Hematopoietic multipotent progenitor cell (in vitro differentiated cells): ENCODE results near the gene NEO1. TPM values are rescaled to one million over a fixed set of nuclear protein-coding genes. Genes with fewer than 3 reads are reported as not detected.

Experiments used
- DNase-seq, 3 donors: peaks; one replicate each; pipeline ENCODE4 v3.0.0-alpha.2; 2011 to 2015; ENCODE audit warnings: low read depth in 2 of 3, low spot score in 2 of 3
- total RNA-seq: library from RNA; depleted of rRNA; stranded (reverse); fragments of >200 nt; gene quantifications from one replicate; pipeline ENCODE4 v1.2.3, GENCODE V29; 2012

NEO1 gene
- total RNA-seq, 1 donor = 0.27 TPM

DNA sequence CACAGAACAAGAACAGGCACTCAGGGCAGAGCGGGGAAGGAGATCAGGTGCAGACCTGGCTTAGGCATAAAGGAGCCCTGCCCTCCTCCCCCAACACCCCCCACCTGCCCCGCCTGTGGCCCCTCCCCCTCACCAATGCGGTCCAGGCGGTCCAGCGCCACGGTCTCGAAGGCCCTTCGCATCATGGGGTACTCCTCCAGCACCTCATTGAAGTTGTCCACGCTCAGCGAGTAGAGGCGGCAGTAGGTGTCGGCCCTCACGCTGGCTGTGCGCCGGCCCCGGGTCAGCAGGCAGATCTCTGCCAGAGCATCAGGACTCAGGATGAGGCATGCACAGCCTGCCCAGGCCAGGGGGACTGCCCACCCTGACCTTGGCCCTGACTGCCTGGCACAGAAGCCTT is 271.7 kb downstream of the NEO1 start:
- DNase-seq = no peak

- no peak for DNase-seq
Measured at GRCh38 chr15:73324496-73325170, 272.4 kb downstream of the NEO1 start.

DNA sequence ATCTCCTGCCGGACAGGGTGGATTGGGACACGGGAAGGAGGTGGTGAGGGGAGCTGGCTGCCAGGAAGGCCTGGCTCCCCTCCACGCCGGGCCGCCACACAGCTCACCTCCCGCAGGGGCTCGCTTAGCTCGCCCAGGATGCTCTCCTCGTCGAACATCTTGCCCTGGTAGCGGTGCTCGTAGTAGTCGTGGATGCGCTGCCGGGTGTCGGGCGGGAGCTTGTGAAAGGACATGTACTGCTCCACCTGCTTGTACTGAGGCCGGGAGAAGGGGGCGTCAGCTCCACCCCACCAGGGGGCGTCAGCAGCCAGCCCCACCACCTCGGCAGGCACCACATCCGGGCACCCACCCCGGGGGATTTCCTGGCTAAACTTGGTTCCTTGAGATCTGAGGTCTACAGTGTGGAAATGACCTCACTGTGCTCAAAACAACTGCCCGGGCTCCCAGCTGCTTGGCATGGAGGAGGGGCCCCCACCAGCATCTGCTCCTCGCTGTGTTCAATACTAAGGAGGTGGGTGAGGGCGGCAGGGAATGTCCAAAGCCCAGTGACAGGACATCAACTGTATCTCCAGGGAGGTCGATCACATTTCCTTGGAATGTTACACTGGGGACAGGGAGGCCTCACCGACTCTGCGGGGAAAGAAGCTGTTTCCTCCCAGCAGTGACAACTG is 273.1 kb downstream of the NEO1 start:
- peak in 2 of 3 donors; percentile 22 to 26 for DNase-seq

DNA sequence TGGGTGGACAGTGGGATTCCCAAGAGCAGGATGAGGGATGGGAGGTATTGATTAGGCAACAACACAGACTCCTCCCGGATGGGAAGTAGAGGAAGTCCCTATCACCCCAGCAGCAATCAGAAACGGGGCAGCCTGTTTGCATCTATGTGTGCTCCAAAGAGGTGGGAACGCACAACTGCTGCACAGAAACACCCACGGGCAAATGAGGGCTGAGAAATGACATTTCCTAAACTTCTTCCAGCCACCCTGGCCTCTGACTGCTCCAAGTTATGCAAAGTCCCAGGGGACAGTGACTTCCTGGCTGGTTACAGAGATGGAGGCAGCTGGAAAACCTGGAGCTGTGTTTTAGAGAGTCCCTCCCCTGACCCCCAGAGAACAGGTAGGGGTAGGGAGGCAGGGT is 273.9 kb downstream of the NEO1 start:
- no peak for DNase-seq

DNA sequence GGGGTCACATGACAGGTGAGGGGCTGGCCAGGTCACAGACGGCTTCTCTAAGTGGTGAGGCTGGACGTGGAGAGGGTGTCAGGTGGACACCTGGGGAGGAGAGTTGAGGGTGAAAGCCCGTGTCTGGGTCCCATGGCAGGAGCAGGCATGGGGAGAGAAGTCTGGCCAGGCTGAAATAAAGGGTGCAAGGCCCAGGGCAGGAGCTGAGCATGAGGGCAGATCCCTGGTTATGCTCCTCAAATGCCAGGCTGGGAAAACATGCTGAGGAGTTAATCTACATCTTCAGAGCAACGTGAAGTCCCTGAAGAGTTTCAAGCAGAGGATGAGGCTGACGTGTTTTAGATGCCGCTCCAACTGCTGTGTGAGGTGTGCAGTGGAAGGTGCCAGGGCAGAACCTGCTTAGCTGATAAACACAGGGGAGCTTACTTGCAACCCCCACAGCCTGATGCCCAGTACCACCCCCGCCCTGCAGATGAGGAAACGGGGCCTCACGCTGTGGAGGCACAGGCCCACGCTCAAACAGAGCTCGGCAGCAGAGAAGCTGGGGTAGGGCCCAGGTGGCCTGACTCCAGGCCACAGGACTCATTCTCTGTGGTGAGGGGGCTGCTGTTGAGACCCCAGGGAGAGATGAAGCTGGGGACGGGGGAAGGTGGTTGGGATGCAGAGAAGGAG is 276.0 kb downstream of the NEO1 start:
- DNase-seq = no peak

GRCh38 chr15:73328981-73329380 is 276.7 kb downstream of the NEO1 start:
- DNase-seq = no peak

DNA sequence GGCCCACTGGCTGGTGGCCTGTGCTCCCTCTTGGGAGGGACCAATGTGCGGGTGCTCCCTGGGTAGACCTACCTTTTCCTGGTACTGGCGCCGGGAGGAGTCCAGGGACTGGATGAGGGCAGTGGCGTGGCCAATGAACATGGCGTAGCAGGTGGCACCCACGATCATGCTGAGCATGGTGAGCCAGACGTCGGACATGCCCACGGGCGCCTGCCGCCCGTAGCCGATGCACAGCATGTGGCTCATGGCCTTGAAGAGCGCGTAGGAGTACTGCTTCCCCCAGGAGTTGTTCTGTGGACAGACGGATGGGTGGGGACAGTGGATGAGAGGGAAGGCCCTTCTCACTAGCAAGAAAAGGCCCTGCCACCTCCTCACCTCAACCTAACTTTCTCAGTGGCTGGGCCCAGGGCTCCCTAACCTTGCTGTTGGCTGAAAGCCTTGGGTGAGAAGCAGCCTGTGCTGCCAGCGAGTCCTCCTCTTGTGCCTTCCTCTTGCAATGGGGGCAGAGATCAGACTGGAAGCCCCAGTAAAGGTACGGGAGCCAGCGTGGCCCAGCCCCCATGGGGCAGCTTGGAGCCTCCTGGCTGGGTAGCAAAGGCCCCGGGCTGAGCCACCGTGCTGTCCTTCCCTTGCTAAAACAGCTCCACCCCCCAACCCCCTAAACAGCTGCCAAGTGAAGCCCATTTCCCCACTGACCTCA is 277.4 kb downstream of the NEO1 start:
- DNase-seq = no peak

GRCh38 chr15:73330206-73331051 is 278.2 kb downstream of the NEO1 start:
- DNase-seq = no peak

DNA sequence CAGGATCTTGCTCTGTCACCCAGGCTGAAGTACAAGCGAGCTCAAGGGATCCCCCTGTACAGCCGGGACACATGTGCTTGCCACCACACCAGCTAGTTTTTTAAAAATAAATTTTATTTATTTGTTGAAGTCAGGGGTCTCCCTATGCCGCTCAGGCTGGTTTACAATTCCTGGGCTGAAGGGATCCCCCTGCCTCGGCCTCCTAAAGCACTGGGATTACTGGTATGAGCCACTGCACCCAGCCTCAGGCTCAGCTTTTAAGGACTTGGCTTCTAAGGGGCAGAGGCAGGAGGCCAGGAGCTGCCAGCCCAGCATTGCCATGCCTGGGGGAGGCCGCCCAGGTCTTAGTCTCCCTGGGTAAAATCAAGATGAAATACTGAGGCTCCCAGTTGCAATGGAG is 279.2 kb downstream of the NEO1 start:
- no peak for DNase-seq

GRCh38 chr15:73331991-73332925 is 280.0 kb downstream of the NEO1 start:
- DNase-seq = no peak

- DNase-seq = no peak
Measured at GRCh38 chr15:73333001-73333400, 280.7 kb downstream of the NEO1 start.

- no peak for DNase-seq
Measured at GRCh38 chr15:73334086-73334485, 281.8 kb downstream of the NEO1 start.

- DNase-seq = no peak
Measured at GRCh38 chr15:73335026-73335425, 282.8 kb downstream of the NEO1 start.

DNA sequence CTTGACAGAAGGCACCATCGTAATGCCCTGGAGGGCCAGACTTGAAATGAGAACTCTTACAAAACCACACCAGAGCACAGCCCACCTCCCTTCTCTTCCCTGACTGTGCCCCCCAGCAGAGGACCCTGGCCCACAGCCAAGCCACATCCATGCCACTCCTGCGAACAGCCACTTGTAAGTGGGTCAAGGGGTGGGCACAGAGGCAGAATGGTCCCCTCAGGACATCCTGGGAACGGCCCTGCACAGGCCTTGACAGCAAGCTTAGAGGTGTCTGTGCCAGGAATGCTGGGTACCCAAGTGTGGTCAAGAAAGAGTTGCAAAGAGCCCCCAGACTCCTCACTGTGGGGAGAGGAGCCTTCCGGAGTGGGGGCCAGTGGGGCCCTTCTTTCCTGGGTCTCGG is 283.2 kb downstream of the NEO1 start:
- no peak for DNase-seq

DNA sequence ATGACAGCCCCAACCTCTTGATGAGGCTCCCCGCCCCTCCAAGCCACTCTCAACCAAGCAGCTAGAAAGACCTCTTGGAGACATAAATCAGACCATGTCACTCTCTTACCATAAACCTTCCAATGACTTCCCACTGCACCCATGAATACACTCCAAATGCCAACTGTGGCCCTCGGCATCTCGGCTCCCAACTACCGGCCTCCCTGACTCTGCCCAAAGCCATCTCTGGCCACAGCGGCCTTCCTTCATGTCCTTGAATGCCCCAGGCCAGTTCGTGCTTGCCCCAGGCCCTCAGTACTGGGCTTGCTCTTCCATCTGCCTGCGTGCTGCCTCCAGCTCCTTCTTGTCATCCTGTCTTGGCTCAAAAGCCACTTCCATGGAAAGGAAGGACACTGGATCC is 284.5 kb downstream of the NEO1 start:
- no peak for DNase-seq

- DNase-seq = no peak
Measured at GRCh38 chr15:73337187-73337586, 284.9 kb downstream of the NEO1 start.

DNA sequence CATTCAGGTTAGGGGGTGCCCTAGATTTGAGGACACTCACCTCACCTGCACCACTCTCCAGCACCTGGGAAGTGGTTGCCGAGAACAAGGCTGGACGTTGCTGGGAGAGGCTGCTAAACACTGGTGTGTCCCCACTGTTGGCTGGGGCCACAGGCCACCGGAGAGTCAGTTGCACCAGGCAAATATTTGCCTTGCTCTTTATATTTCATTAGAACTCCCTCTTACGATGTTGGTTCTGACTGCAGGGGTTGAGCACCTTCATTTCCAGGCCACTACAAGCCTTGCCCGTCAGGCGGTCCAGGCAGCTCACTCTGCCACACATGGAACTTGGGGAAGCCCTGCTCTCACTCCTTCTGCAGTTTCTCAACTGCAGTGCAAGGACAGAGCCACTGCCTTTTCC is 285.8 kb downstream of the NEO1 start:
- no peak for DNase-seq

GRCh38 chr15:73338606-73339374 is 286.5 kb downstream of the NEO1 start:
- no peak for DNase-seq
